Body of pancreas (tissue), 4 donors: ENCODE results near the gene UBE2U. TPM values are rescaled to one million over a fixed set of nuclear protein-coding genes. Genes with fewer than 3 reads are reported as not detected.

Experiments used
- ATAC-seq: fragments of 150-250 bp; one replicate; pipeline ENCODE4 v1.9.1; 2016
- DNase-seq, 4 donors: peaks; one replicate each; pipeline ENCODE4 v3.0.0-alpha.2; 2019
- H3K27ac ChIP-seq, 4 donors: fragments of 200-600 bp; sonication (generic); 1 replicate in 3 of 4; 2 replicates in 1 of 4; pipeline versions ENCODE4 v1.5.1 to v1.6.1; 2016 to 2019; ENCODE audit warnings: mild to moderate bottlenecking in 1 of 4, mixed read lengths in 1 of 4, moderate library complexity in 1 of 4
- H3K27me3 ChIP-seq, 2 donors: fragments of 200-600 bp; sonication (generic); one replicate each; pipeline ENCODE4 v1.6.0; 2016; ENCODE audit warnings: mild to moderate bottlenecking in 1 of 2
- H3K36me3 ChIP-seq, 2 donors: fragments of 200-600 bp; sonication (generic); replicated peaks in 1 of 2; 2 replicates each; pipeline ENCODE4 v1.5.1; 2016; ENCODE audit warnings: low read depth in 2 of 2; ENCODE audit not compliant: insufficient read depth in 1 of 2
- H3K4me1 ChIP-seq: fragments of 200-600 bp; sonication (generic); one replicate; pipeline ENCODE4 v1.6.0; 2016
- H3K4me3 ChIP-seq, 2 donors: fragments of 200-600 bp; sonication (generic); 1 replicate in 1 of 2; 2 replicates in 1 of 2; pipeline ENCODE4 v1.5.1; 2016 to 2019
- H3K9me3 ChIP-seq, 3 donors: fragments of 200-600 bp; sonication (generic); 1 replicate in 2 of 3; 2 replicates in 1 of 3; pipeline ENCODE4 v1.5.1; 2016
- POLR2A ChIP-seq, 3 donors: fragments of 450-650 bp; IDR thresholded peaks; one replicate each; pipeline ENCODE4 v1.6.1; 2016; ENCODE audit warnings: antibody characterized with exemption in 3 of 3, mild to moderate bottlenecking in 2 of 3
- WGBS, 2 donors: methylation state at CpG; one replicate each; pipeline ENCODE4 v1.1.5; 2017; 5-methylcytosine and 5-hydroxymethylcytosine counted together
- intact Hi-C: fragments of 100-400 bp; cut with DNase I; formaldehyde crosslinking; loops from one replicate; pipeline ENCODE4 v1.15.1; 2023
- total RNA-seq, 2 donors: library from RNA; depleted of rRNA; stranded (reverse); fragments of >200 nt; gene quantifications; one replicate each; pipeline ENCODE4 v1.1.0, GENCODE V29; 2016
- TF ChIP-seq, protein P1 (sequence below), 7 experiments: fragments of 450-650 bp in 4 of 7; fragments of 200-600 bp in 3 of 7; sonication (generic) in 3 of 7; IDR thresholded peaks; one replicate each; pipeline ENCODE4 v1.5.1; 2016 to 2019; ENCODE audit warnings: antibody characterized with exemption in 7 of 7

The UBE2U gene
- total RNA-seq, 2 donors from 2014 or later = not detected

DNA sequence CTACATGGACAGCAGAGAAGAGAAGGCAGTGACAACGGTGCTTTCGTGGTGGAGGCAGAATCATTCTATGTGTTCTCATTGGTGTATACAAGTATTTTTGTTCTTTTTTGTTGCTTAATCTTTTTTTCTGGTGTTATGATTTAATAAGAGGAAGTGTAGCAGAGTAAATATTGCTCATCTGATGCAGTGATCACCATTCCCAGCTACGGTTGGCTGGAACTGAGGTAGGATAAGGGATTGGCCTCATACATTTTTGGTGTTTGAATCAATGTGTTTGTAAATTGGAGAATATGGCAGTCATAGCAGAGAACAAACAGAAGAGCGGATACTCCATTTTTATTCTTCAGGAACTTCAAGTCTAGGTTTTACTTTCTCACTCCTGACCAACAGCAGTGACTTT lies 76.6 kb downstream of the UBE2U start:
- no peaks in the 10 kb centered on the region for H3K9me3 ChIP-seq
- 70 to 91% methylated on average over 4 of the region's 4 CpGs for WGBS, 2 donors
- H3K4me1 ChIP-seq = no peaks in the 10 kb centered on the region
- no peak for TF ChIP-seq POLR2A (IDR thresholded peaks at IDR 0.05)
- ATAC-seq = no peak
- H3K4me3 ChIP-seq = no peak overlapping the region
- no peak overlapping the region for H3K27ac ChIP-seq
- no peaks in the 10 kb centered on the region for H3K36me3 ChIP-seq
- no peak for DNase-seq
- intact Hi-C loops = no loop called here
- no peaks in the 10 kb centered on the region for H3K27me3 ChIP-seq

DNA sequence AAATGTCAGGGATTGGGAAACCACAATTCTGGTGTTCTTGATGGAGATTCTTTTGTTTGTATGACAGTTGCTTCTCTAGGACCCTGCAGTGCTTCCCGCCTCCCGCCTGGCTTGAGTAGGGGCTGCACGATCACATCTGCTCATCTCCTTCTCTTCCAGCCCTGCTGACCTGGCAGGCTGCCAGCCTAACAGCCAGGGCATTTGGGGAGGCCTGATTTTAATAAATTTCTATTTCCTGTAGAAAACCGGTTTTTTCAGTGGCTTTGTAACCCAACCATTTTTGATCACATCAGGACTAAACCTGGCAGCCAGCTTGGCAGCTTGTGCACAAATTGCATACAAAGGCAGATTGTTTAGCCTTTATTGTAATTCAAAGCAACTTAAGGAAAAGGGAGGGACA lies 78.9 kb downstream of the UBE2U start:
- Histone ChIP-seq H3K27me3 (no peaks in the 10 kb centered on the region), H3K4me1 (no peaks in the 10 kb centered on the region), H3K9me3 (no peaks in the 10 kb centered on the region), H3K27ac (peak overlapping the region in 1 of 4 donors; percentile 2), H3K4me3 (no peak overlapping the region), H3K36me3 (no peaks in the 10 kb centered on the region)
- WGBS, 2 donors = 50 to 62% methylated on average over 4 of the region's 4 CpGs
- peak; percentile 20 to 32 (median 29) for DNase-seq
- ATAC-seq = no peak
- no peak for TF ChIP-seq POLR2A (IDR thresholded peaks at IDR 0.05)
- TF ChIP-seq, protein P1, sequence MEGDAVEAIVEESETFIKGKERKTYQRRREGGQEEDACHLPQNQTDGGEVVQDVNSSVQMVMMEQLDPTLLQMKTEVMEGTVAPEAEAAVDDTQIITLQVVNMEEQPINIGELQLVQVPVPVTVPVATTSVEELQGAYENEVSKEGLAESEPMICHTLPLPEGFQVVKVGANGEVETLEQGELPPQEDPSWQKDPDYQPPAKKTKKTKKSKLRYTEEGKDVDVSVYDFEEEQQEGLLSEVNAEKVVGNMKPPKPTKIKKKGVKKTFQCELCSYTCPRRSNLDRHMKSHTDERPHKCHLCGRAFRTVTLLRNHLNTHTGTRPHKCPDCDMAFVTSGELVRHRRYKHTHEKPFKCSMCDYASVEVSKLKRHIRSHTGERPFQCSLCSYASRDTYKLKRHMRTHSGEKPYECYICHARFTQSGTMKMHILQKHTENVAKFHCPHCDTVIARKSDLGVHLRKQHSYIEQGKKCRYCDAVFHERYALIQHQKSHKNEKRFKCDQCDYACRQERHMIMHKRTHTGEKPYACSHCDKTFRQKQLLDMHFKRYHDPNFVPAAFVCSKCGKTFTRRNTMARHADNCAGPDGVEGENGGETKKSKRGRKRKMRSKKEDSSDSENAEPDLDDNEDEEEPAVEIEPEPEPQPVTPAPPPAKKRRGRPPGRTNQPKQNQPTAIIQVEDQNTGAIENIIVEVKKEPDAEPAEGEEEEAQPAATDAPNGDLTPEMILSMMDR (IDR thresholded peaks at IDR 0.05) = no peak
- intact Hi-C loops = no loop called here

DNA sequence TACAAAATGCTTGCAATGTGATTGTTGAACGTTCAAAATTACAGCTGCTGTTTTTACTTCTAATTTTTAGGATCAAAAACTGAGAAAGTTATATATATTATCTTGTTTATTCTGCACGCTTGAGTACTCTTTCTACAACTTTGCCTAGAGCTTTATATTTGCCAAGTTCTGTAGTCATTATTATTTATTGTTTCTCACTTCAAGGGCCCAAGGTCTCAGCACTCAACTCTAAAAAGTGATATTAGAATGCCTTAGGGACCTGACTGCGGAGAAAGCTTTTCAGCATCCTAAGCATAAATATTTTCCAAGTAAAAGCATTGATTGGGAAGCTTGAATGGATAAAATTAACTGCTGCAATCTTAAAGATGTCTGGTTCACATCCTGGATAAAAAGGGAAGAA lies 83.6 kb downstream of the UBE2U start:
- no peak overlapping the region for H3K27ac ChIP-seq
- ATAC-seq = no peak
- no peaks in the 10 kb centered on the region for H3K36me3 ChIP-seq
- H3K4me1 ChIP-seq = no peaks in the 10 kb centered on the region
- no peaks in the 10 kb centered on the region for H3K27me3 ChIP-seq
- no peak for TF ChIP-seq POLR2A (IDR thresholded peaks at IDR 0.05)
- no peak overlapping the region for H3K4me3 ChIP-seq
- intact Hi-C loops = no loop called here
- no peaks in the 10 kb centered on the region for H3K9me3 ChIP-seq
- WGBS, 2 donors = 55 to 62% methylated on average over 3 of the region's 3 CpGs
- DNase-seq = no peak

DNA sequence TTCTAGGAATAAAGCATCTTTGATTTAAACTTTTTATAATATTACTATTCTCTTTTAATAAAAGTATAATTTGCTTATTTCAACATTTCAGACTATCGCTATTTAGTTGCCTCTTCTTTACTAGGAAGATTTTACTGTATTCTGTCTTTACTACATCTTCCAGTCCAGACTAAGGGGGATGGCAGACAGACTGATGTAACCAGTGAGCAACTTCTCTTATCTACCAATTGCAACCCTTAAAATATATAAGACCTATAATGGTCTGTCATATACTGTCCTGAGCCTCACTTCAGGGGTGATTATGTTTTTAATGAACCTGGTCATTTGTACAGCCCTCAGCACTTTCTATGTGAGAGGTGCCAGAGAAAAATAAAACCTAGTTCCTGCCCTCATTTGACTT lies 87.0 kb downstream of the UBE2U start:
- no peaks in the 10 kb centered on the region for H3K27me3 ChIP-seq
- H3K9me3 ChIP-seq = no peaks in the 10 kb centered on the region
- ATAC-seq (no peak), DNase-seq (no peak)
- H3K36me3 ChIP-seq = no peaks in the 10 kb centered on the region
- no peak overlapping the region for H3K27ac ChIP-seq
- H3K4me1 ChIP-seq = no peaks in the 10 kb centered on the region
- WGBS, 2 donors = 93 to 94% methylated on average over 1 of the region's 1 CpG
- H3K4me3 ChIP-seq = no peak overlapping the region
- intact Hi-C loops = no loop called here
- TF ChIP-seq, protein P1 (IDR thresholded peaks at IDR 0.05) = no peak
- no peak for TF ChIP-seq POLR2A (IDR thresholded peaks at IDR 0.05)

DNA sequence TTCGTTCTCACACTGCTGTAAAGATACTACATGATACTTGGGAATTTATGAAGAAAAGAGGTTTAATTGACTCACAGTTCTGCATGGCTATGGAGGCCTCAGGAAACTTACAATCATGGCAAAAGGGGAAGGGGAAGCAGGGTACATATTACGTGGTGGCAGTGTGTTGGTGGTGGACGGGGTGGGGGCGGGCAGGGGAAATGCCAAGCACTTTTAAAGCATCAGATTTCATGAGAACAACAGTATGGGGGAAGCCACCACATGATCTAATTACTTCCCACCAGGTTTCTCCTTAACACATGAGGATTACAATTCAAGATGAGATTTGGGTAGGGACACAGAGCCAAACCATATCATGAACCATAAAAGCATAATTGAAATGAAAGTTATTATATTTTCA lies 88.5 kb downstream of the UBE2U start:
- Histone ChIP-seq H3K4me1 (no peaks in the 10 kb centered on the region), H3K27ac (no peak overlapping the region), H3K36me3 (no peaks in the 10 kb centered on the region), H3K9me3 (no peaks in the 10 kb centered on the region), H3K27me3 (no peaks in the 10 kb centered on the region), H3K4me3 (no peak overlapping the region)
- no peak for DNase-seq
- intact Hi-C loops = no loop called here
- WGBS, 2 donors = 87 to 89% methylated on average over 4 of the region's 4 CpGs
- no peak for ATAC-seq
- TF ChIP-seq, protein P1 (IDR thresholded peaks at IDR 0.05) = no peak
- no peak for TF ChIP-seq POLR2A (IDR thresholded peaks at IDR 0.05)

- no peaks in the 10 kb centered on the region for H3K36me3 ChIP-seq
- WGBS, 2 donors = 58 to 60% methylated on average over 1 of the region's 1 CpG
- no peaks in the 10 kb centered on the region for H3K27me3 ChIP-seq
- no peak overlapping the region for H3K4me3 ChIP-seq
- H3K27ac ChIP-seq = no peak overlapping the region
- TF ChIP-seq, protein P1 (IDR thresholded peaks at IDR 0.05) = no peak
- no peak for TF ChIP-seq POLR2A (IDR thresholded peaks at IDR 0.05)
- H3K4me1 ChIP-seq = no peaks in the 10 kb centered on the region
- intact Hi-C loops = no loop called here
- H3K9me3 ChIP-seq = no peaks in the 10 kb centered on the region
- ATAC-seq (no peak), DNase-seq (no peak)
These were observed 89.0 kb downstream of the UBE2U start for GRCh38 chr1:64292399-64292798.
